HCT116 (cell line): Measurements from ENCODE around the gene CXCL1. TPM values are rescaled to one million over a fixed set of nuclear protein-coding genes. Genes with fewer than 3 reads are reported as not detected.

ENCODE experiments used
- ATAC-seq: fragments of 200-7000 bp; cut with Tn5 transposase; 2 replicates; pipeline ENCODE4 v1.9.1; 2020; ENCODE audit warnings: mild to moderate bottlenecking, moderate library complexity
- BruUV-seq: library from RNA; stranded (reverse); fragments of 400-500 nt; replicated peaks from 2 replicates; lab custom pipeline; 2021; lab: Mats Ljungman, UMichigan
- CTCF ChIA-PET: fragments of 300-600 bp; sonication (Branson Sonifier 250); formaldehyde crosslinking; loops from one replicate; lab custom pipeline; 2021; ENCODE audit warnings: antibody characterized with exemption; lab: Charles Lee
- POLR2A ChIA-PET: fragments of 300-600, 350-600 bp; sonication (Branson Sonifier 250); formaldehyde crosslinking; loops from one replicate; lab custom pipeline; 2021; ENCODE audit warnings: antibody characterized with exemption; lab: Charles Lee
- RAD21 ChIA-PET, 2 experiments: fragments of 300-600 bp; sonication (Branson Sonifier 250); formaldehyde crosslinking; loops; one replicate each; lab custom pipeline; 2023; ENCODE audit warnings: low total read pairs in 2 of 2; ENCODE audit not compliant: uncharacterized antibody in 2 of 2, unreplicated experiment in 2 of 2, low non-redundant PET in 1 of 2; lab: Charles Lee
- DNase-seq: peaks from one replicate; pipeline ENCODE4 v3.0.0-alpha.2; 2010; ENCODE audit warnings: low read depth, low spot score
- H2AFZ ChIP-seq: fragments of 200-600 bp; shearing (Covaris generic), sonication (generic); 2 replicates; pipeline ENCODE4 v1.6.1; 2017; ENCODE audit warnings: low read depth, mixed run types, mixed read lengths, antibody characterized with exemption, low read length; ENCODE audit not compliant: poor library complexity, severe bottlenecking
- H3K27ac ChIP-seq: 2 replicates; pipeline ENCODE4 v1.5.1; 2012; ENCODE audit warnings: low read depth, low read length
- H3K27me3 ChIP-seq: fragments of 200-600 bp; sonication (generic); 2 replicates; pipeline ENCODE4 v1.6.1; 2016; ENCODE audit warnings: mixed run types, low read length, mixed read lengths; ENCODE audit not compliant: insufficient read depth
- H3K36me3 ChIP-seq, 2 experiments: fragments of 200-500 bp in 1 of 2; fragments of 200-600 bp in 1 of 2; sonication (Bioruptor generic) in 1 of 2; sonication (generic) in 1 of 2; 2 replicates each; pipeline versions ENCODE4 v1.5.1 to v1.6.1; 2014 to 2016; ENCODE audit warnings: low read length in 2 of 2, inconsistent platforms in 1 of 2, mixed read lengths in 1 of 2, mixed run types in 1 of 2; ENCODE audit not compliant: insufficient read depth in 2 of 2, control insufficient read depth in 1 of 2
- H3K4me1 ChIP-seq, 2 experiments: fragments of 200-600 bp in 1 of 2; sonication (generic) in 1 of 2; 2 replicates each; pipeline versions ENCODE4 v1.5.1 to v1.6.1; 2012 to 2017; ENCODE audit warnings: low read length in 2 of 2, inconsistent platforms in 1 of 2, mild to moderate bottlenecking in 1 of 2, mixed read lengths in 1 of 2, mixed run types in 1 of 2, moderate library complexity in 1 of 2; ENCODE audit not compliant: insufficient read depth in 2 of 2, control insufficient read depth in 1 of 2
- H3K4me2 ChIP-seq: fragments of 200-600 bp; sonication (generic); 2 replicates; pipeline ENCODE4 v1.6.1; 2017; ENCODE audit warnings: mixed run types, low read length, mixed read lengths
- H3K4me3 ChIP-seq, 2 experiments: fragments of 200-600 bp in 1 of 2; sonication (generic) in 1 of 2; replicated peaks in 1 of 2; 2 replicates each; pipeline ENCODE4 v1.5.1; 2011 to 2016; ENCODE audit warnings: low read length in 2 of 2, control low read depth in 1 of 2, low read depth in 1 of 2, mild to moderate bottlenecking in 1 of 2, mixed read lengths in 1 of 2, mixed run types in 1 of 2
- H3K79me2 ChIP-seq: fragments of 200-600 bp; sonication (generic); 2 replicates; pipeline ENCODE4 v1.6.1; 2017; ENCODE audit warnings: mild to moderate bottlenecking, mixed run types, low read length, moderate library complexity, mixed read lengths; ENCODE audit not compliant: insufficient read depth
- H3K9ac ChIP-seq: fragments of 200-600 bp; sonication (generic); 2 replicates; pipeline ENCODE4 v1.6.1; 2016; ENCODE audit warnings: low read length, mixed read lengths
- H3K9me2 ChIP-seq: fragments of 200-600 bp; sonication (generic), shearing (Covaris generic); 2 replicates; pipeline ENCODE4 v1.6.1; 2017; ENCODE audit warnings: mixed run types, mild to moderate bottlenecking, moderate library complexity; ENCODE audit not compliant: insufficient read depth
- H3K9me3 ChIP-seq, 2 experiments: fragments of 200-500 bp in 1 of 2; fragments of 200-600 bp in 1 of 2; sonication (Bioruptor generic) in 1 of 2; sonication (generic) in 1 of 2; 2 replicates each; pipeline ENCODE4 v1.6.1; 2014 to 2017; ENCODE audit warnings: low read length in 2 of 2, mixed read lengths in 2 of 2, inconsistent platforms in 1 of 2, low read depth in 1 of 2, mild to moderate bottlenecking in 1 of 2, mixed run types in 1 of 2, moderate library complexity in 1 of 2; ENCODE audit not compliant: control insufficient read depth in 1 of 2, insufficient read depth in 1 of 2
- H4K20me1 ChIP-seq: fragments of 200-600 bp; sonication (generic), shearing (Covaris generic); 2 replicates; pipeline ENCODE4 v1.6.1; 2017; ENCODE audit warnings: mixed run types, mild to moderate bottlenecking, moderate library complexity; ENCODE audit not compliant: insufficient read depth
- CBX3 ChIP-seq: IDR thresholded peaks from 2 replicates; pipeline ENCODE4 v1.6.1; 2012; ENCODE audit warnings: low read depth
- CEBPB ChIP-seq: IDR thresholded peaks from 2 replicates; pipeline ENCODE4 v1.6.1; 2012; ENCODE audit warnings: low read depth
- EGR1 ChIP-seq: IDR thresholded peaks from 2 replicates; pipeline ENCODE4 v1.6.1; 2012; ENCODE audit warnings: low read depth
- ELF1 ChIP-seq: IDR thresholded peaks from 2 replicates; pipeline ENCODE4 v1.6.1; 2012; ENCODE audit warnings: low read depth, borderline replicate concordance
- FOSL1 ChIP-seq: IDR thresholded peaks from 2 replicates; pipeline ENCODE4 v1.6.1; 2012; ENCODE audit warnings: low read depth
- TCF7L2 ChIP-seq: IDR thresholded peaks from 2 replicates; pipeline ENCODE4 v1.7.0; 2011; ENCODE audit warnings: borderline replicate concordance, inconsistent platforms; ENCODE audit not compliant: insufficient read depth, insufficient read length; ENCODE audit errors: extremely low read depth
- ZBTB33 ChIP-seq: IDR thresholded peaks from 2 replicates; pipeline ENCODE4 v1.6.1; 2011; ENCODE audit warnings: mild to moderate bottlenecking, low read length, moderate library complexity; ENCODE audit not compliant: insufficient replicate concordance; ENCODE audit errors: extremely low read depth
- intact Hi-C: fragments of 100-400 bp; cut with micrococcal nuclease; formaldehyde crosslinking; loops from 2 replicates; pipeline ENCODE4 v1.10.0; 2022
- total RNA-seq: library from RNA; stranded (reverse); gene quantifications from one replicate; pipeline ENCODE4 v1.2.1, GENCODE V29; 2021; ENCODE audit not compliant: unreplicated experiment
- TF ChIP-seq, protein P1 (sequence below): IDR thresholded peaks from 2 replicates; pipeline ENCODE4 v1.6.1; 2012; ENCODE audit warnings: low read depth
- TF ChIP-seq, protein P2 (sequence below): IDR thresholded peaks from 2 replicates; pipeline ENCODE4 v1.6.1; 2012

Gene CXCL1
- total RNA-seq, 1 experiment from 2014 or later, result 2.5 TPM

DNA sequence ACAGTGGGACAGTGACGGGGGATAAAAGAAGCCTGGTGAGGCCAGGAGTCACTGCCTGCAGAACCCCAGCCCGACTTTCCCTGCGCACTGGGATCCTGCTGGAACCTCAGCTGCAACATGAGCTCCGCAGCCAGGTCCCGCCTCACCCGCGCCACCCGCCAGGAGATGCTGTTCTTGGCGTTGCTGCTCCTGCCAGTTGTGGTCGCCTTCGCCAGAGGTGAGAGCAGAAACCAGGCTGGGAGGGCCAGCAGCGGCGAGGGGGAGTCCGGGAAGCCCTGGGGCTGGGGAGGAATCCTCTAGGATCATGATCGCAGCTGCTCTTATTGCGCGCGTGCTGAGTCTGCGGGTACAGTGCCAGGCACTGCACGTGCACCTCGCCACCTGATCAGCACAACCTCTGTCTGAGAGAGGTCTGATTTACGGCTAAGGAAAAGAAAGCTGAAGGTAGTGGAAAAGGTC is 15.9 kb upstream of the CXCL1 start, which contains the start of gene PF4V1:
TSS of gene PF4V1 (plus strand) at position 51 of the 459 bp plus-strand sequence. CDS start at position 118, 67 bp downstream.
- Histone ChIP-seq H3K9ac (no peak within 1 kb of the TSS), H3K36me3 (no peaks in the 10 kb centered on the region), H3K9me2 (no peaks in the 10 kb centered on the region), H2AFZ (no peak within 1 kb of the TSS), H3K9me3 (no peaks in the 10 kb centered on the region), H4K20me1 (no peaks in the 10 kb centered on the region), H3K4me3 (no peak within 1 kb of the TSS), H3K27ac (no peak within 1 kb of the TSS), H3K4me1 (no peaks in the 10 kb centered on the region), H3K4me2 (no peak within 1 kb of the TSS), H3K79me2 (no peaks in the 10 kb centered on the region), H3K27me3 (no peaks in the 10 kb centered on the region)
- ChIA-PET CTCF (no interaction called here), RAD21 (no interaction called here), POLR2A (no interaction called here)
- TF ChIP-seq ZBTB33, result no peak
- TF ChIP-seq TCF7L2, result no peak
- BruUV-seq, result no TSS peak
- DNase-seq, result no peak
- no peak for ATAC-seq
- intact Hi-C loops, result no loop called here

DNA sequence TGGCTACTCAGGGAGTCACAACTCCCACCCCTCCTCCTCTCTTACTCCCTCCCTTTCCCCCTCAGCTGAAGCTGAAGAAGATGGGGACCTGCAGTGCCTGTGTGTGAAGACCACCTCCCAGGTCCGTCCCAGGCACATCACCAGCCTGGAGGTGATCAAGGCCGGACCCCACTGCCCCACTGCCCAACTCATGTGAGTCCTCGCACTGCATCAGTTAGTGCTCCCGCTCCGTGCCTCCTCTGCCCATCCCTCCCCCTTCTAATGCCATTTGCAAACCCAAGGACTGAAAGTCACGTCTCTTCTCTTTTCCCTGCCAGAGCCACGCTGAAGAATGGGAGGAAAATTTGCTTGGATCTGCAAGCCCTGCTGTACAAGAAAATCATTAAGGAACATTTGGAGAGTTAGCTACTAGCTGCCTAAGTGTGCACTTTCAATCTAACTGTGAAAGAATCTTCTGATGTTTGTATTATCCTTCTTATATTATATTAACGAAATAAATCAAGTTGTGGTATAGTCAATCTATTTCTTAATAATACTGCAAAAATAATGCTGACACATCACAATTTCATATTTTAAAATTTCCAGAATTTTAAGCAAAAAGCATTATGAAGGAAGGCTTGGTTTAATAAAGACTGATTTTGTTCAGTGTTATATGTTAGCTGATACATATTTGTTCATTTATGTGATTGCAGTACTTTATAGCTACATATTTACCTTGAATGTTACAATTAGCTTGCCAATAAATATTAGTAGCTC is 15.3 kb upstream of the CXCL1 start:
- Histone ChIP-seq H3K4me3 (no peak overlapping the region), H3K9ac (no peak overlapping the region), H4K20me1 (no peaks in the 10 kb centered on the region), H3K9me3 (no peaks in the 10 kb centered on the region), H3K4me1 (no peaks in the 10 kb centered on the region), H3K9me2 (no peaks in the 10 kb centered on the region), H3K4me2 (no peak overlapping the region), H3K36me3 (no peaks in the 10 kb centered on the region), H3K27me3 (no peaks in the 10 kb centered on the region), H3K79me2 (no peaks in the 10 kb centered on the region), H2AFZ (no peak overlapping the region), H3K27ac (no peak overlapping the region)
- ChIA-PET RAD21 (no interaction called here), POLR2A (no interaction called here), CTCF (interaction anchor here (0.7 kb wide), 1 partner anchor 123 kb away, joined by 3 read pairs; no protein-coding TSS in a partner anchor)
- BruUV-seq, result no TSS peak
- DNase-seq (no peak), ATAC-seq (no peak)
- intact Hi-C loops, result no loop called here
- TF ChIP-seq EGR1 (no peak), CEBPB (no peak), TCF7L2 (no peak), CBX3 (no peak), ELF1 (no peak), ZBTB33 (no peak), FOSL1 (no peak)
- TF ChIP-seq, protein P1, sequence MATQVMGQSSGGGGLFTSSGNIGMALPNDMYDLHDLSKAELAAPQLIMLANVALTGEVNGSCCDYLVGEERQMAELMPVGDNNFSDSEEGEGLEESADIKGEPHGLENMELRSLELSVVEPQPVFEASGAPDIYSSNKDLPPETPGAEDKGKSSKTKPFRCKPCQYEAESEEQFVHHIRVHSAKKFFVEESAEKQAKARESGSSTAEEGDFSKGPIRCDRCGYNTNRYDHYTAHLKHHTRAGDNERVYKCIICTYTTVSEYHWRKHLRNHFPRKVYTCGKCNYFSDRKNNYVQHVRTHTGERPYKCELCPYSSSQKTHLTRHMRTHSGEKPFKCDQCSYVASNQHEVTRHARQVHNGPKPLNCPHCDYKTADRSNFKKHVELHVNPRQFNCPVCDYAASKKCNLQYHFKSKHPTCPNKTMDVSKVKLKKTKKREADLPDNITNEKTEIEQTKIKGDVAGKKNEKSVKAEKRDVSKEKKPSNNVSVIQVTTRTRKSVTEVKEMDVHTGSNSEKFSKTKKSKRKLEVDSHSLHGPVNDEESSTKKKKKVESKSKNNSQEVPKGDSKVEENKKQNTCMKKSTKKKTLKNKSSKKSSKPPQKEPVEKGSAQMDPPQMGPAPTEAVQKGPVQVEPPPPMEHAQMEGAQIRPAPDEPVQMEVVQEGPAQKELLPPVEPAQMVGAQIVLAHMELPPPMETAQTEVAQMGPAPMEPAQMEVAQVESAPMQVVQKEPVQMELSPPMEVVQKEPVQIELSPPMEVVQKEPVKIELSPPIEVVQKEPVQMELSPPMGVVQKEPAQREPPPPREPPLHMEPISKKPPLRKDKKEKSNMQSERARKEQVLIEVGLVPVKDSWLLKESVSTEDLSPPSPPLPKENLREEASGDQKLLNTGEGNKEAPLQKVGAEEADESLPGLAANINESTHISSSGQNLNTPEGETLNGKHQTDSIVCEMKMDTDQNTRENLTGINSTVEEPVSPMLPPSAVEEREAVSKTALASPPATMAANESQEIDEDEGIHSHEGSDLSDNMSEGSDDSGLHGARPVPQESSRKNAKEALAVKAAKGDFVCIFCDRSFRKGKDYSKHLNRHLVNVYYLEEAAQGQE, result no peak
- TF ChIP-seq, protein P2, sequence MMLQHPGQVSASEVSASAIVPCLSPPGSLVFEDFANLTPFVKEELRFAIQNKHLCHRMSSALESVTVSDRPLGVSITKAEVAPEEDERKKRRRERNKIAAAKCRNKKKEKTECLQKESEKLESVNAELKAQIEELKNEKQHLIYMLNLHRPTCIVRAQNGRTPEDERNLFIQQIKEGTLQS, result no peak
